Liver (tissue), 9 donors: ENCODE measurements around the gene PARVB. TPM values are rescaled to one million over a fixed set of nuclear protein-coding genes. Genes with fewer than 3 reads are reported as not detected.
A peak's percentile ranks its signal among the peaks of the same experiment; 100 is the strongest.

ENCODE experiments used
- DNase-seq: peaks from one replicate; pipeline ENCODE4 v3.0.0-alpha.2; 2017; ENCODE audit warnings: low spot score
- H3K27ac ChIP-seq, 2 donors: one replicate each; pipeline ENCODE4 v1.7.0; 2013; ENCODE audit warnings: inconsistent platforms in 2 of 2, low read length in 2 of 2, control low read depth in 1 of 2, low read depth in 1 of 2, mild to moderate bottlenecking in 1 of 2
- H3K27me3 ChIP-seq, 4 donors: one replicate each; pipeline versions ENCODE4 v1.6.1 to v1.7.0; 2013; ENCODE audit warnings: low read length in 3 of 4, inconsistent platforms in 1 of 4, mild to moderate bottlenecking in 1 of 4, moderate library complexity in 1 of 4; ENCODE audit not compliant: control insufficient read depth in 4 of 4, insufficient read depth in 4 of 4
- H3K36me3 ChIP-seq, 4 donors: one replicate each; pipeline versions ENCODE4 v1.6.1 to v1.7.0; 2013; ENCODE audit warnings: low read length in 3 of 4, mild to moderate bottlenecking in 3 of 4, low read depth in 1 of 4, moderate library complexity in 1 of 4; ENCODE audit not compliant: control insufficient read depth in 4 of 4, insufficient read depth in 3 of 4
- H3K4me1 ChIP-seq, 4 donors: one replicate each; pipeline versions ENCODE4 v1.6.1 to v1.7.0; 2013; ENCODE audit warnings: low read length in 3 of 4, mild to moderate bottlenecking in 3 of 4, moderate library complexity in 1 of 4; ENCODE audit not compliant: control insufficient read depth in 4 of 4, insufficient read depth in 4 of 4
- H3K4me3 ChIP-seq, 3 donors: one replicate each; pipeline versions ENCODE4 v1.6.1 to v1.7.0; 2013; ENCODE audit warnings: low read length in 3 of 3, control low read depth in 1 of 3, low read depth in 1 of 3, mild to moderate bottlenecking in 1 of 3
- H3K9ac ChIP-seq, 2 donors: one replicate each; pipeline ENCODE4 v1.7.0; 2013; ENCODE audit warnings: low read length in 2 of 2, mild to moderate bottlenecking in 2 of 2, moderate library complexity in 2 of 2, control low read depth in 1 of 2, low read depth in 1 of 2
- H3K9me3 ChIP-seq, 4 donors: one replicate each; pipeline versions ENCODE4 v1.6.1 to v1.7.0; 2013; ENCODE audit warnings: low read length in 3 of 4; ENCODE audit not compliant: control insufficient read depth in 4 of 4
- ATF3 ChIP-seq: IDR thresholded peaks from 2 replicates; pipeline ENCODE4 v1.6.1; 2016; ENCODE audit warnings: antibody characterized with exemption
- CTCF ChIP-seq: fragments of 150-350 bp; IDR thresholded peaks from 2 replicates; pipeline ENCODE4 v1.5.1; 2017; ENCODE audit warnings: improper control_type of control experiment, low read depth, low read length; ENCODE audit not compliant: missing input control
- EGR1 ChIP-seq, 2 donors: IDR thresholded peaks; 2 replicates each; pipeline ENCODE4 v1.6.1; 2016 to 2018; ENCODE audit warnings: antibody characterized with exemption in 2 of 2, low read depth in 2 of 2
- FOXA1 ChIP-seq: IDR thresholded peaks from 2 replicates; pipeline ENCODE4 v1.6.1; 2016; ENCODE audit warnings: antibody characterized with exemption
- FOXA2 ChIP-seq: IDR thresholded peaks from 2 replicates; pipeline ENCODE4 v1.6.1; 2016; ENCODE audit warnings: antibody characterized with exemption
- HNF4A ChIP-seq, 2 donors: conservative IDR thresholded peaks; 2 replicates each; pipeline ENCODE4 v1.6.1; 2016; ENCODE audit warnings: antibody characterized with exemption in 2 of 2, mild to moderate bottlenecking in 2 of 2
- HNF4G ChIP-seq: IDR thresholded peaks from 2 replicates; pipeline ENCODE4 v1.6.1; 2016; ENCODE audit warnings: antibody characterized with exemption
- JUND ChIP-seq, 2 donors: IDR thresholded peaks; 2 replicates each; pipeline ENCODE4 v1.6.1; 2016; ENCODE audit warnings: antibody characterized with exemption in 2 of 2
- MAX ChIP-seq: IDR thresholded peaks from 2 replicates; pipeline ENCODE4 v1.6.1; 2016; ENCODE audit warnings: antibody characterized with exemption
- RAD21 ChIP-seq, 2 donors: IDR thresholded peaks; 2 replicates each; pipeline ENCODE4 v1.6.1; 2016; ENCODE audit warnings: antibody characterized with exemption in 2 of 2, mild to moderate bottlenecking in 2 of 2
- RXRA ChIP-seq, 2 donors: IDR thresholded peaks; 2 replicates each; pipeline ENCODE4 v1.6.1; 2017 to 2018; ENCODE audit warnings: antibody characterized with exemption in 2 of 2, mild to moderate bottlenecking in 1 of 2
- SP1 ChIP-seq: IDR thresholded peaks from 2 replicates; pipeline ENCODE4 v1.6.1; 2018; ENCODE audit warnings: antibody characterized with exemption, mild to moderate bottlenecking
- TAF1 ChIP-seq: conservative IDR thresholded peaks from 2 replicates; pipeline ENCODE4 v1.6.1; 2016; ENCODE audit warnings: antibody characterized with exemption, mild to moderate bottlenecking
- YY1 ChIP-seq: IDR thresholded peaks from 2 replicates; pipeline ENCODE4 v1.6.1; 2016; ENCODE audit warnings: antibody characterized with exemption, mild to moderate bottlenecking
- ZBTB33 ChIP-seq: IDR thresholded peaks from 2 replicates; pipeline ENCODE4 v1.6.1; 2016; ENCODE audit warnings: antibody characterized with exemption
- WGBS: extraction: QIAGEN DNeasy Blood & Tissue Kit; methylation state at CpG from one replicate; pipeline ENCODE4 v1.1.7; 2013; 5-methylcytosine and 5-hydroxymethylcytosine counted together
- polyA plus RNA-seq, 2 donors: library from polyadenylated mRNA; stranded (reverse) in 1 of 2; unstranded in 1 of 2; fragments of 200-250 nt in 1 of 2; fragments of >200 nt in 1 of 2; fragmentation: Nextera tagmentation in 1 of 2; extraction: Ambion mirVana in 1 of 2; gene quantifications; one replicate each; pipeline versions ENCODE4 v1.2.1 to v1.2.3, GENCODE V29; 2013 to 2015
- total RNA-seq, 2 donors: library from RNA; depleted of rRNA; stranded (reverse); fragments of >200 nt; gene quantifications; one replicate each; pipeline ENCODE4 v1.2.3, GENCODE V29; 2014
- donor health status: healthy.
- donor health status: healthy.
- donor health status: healthy.
- donor health status: healthy.
- donor health status: healthy.

Gene PARVB
- total and polyA plus RNA-seq, 4 donors = 3.2 to 55.5 (median 17.7) TPM

GRCh38 chr22:44133901-44134571 lies 109.9 kb downstream of the PARVB start (continued):
- TF ChIP-seq JUND (IDR thresholded peaks at IDR 0.05) (no peak), FOXA2 (no peak), SP1 (no peak), MAX (peak; percentile 46), HNF4G (no peak), RAD21 (IDR thresholded peaks at IDR 0.05) (peak in 1 of 2 donors; percentile 20)

- Histone ChIP-seq H3K4me3 (no peak overlapping the region), H3K27me3 (no peaks in the 10 kb centered on the region), H3K36me3 (peaks cover 0 to 7% (median 4%) of the 10 kb centered on the region in 4 donors), H3K9me3 (peaks cover 0 to 4% (median 2%) of the 10 kb centered on the region in 4 donors), H3K9ac (no peak overlapping the region), H3K4me1 (peaks cover 0 to 4% (median 0%) of the 10 kb centered on the region in 4 donors), H3K27ac (no peak overlapping the region)
- WGBS = 87% methylated on average over 8 of the region's 8 CpGs
- TF ChIP-seq TAF1 (no peak), HNF4G (no peak), HNF4A (conservative IDR thresholded peaks at IDR 0.05) (no peak), RXRA (IDR thresholded peaks at IDR 0.05) (no peak), ATF3 (no peak), YY1 (no peak), SP1 (no peak), ZBTB33 (no peak), CTCF (no peak), RAD21 (IDR thresholded peaks at IDR 0.05) (no peak), FOXA1 (no peak), MAX (no peak)
- no peak for DNase-seq
Observed at GRCh38 chr22:44136112-44136511, 112.0 kb downstream of the PARVB start.

- H3K36me3 ChIP-seq = peaks cover 0 to 7% (median 4%) of the 10 kb centered on the region in 4 donors
- H3K27me3 ChIP-seq = no peaks in the 10 kb centered on the region
- H3K9me3 ChIP-seq = peaks cover 0 to 4% (median 2%) of the 10 kb centered on the region in 4 donors
- TF ChIP-seq EGR1 (IDR thresholded peaks at IDR 0.05; ENCODE audit: low read depth in 2 of 2) = no peak
- DNase-seq = no peak
- peaks cover 0 to 4% (median 0%) of the 10 kb centered on the region in 4 donors for H3K4me1 ChIP-seq
- H3K27ac ChIP-seq = no peak overlapping the region
- no peak overlapping the region for H3K9ac ChIP-seq
- H3K4me3 ChIP-seq = no peak overlapping the region
Observed at GRCh38 chr22:44136786-44137185, 112.7 kb downstream of the PARVB start.
